ENCODE measurements around the gene PHYHIPL.

Gene PHYHIPL

GRCh38 chr10:59283456-59284091, 107.1 kb downstream of the PHYHIPL start:
- no peaks in the 10 kb centered on the region for H3K36me3 Mint-ChIP-seq
- DNase-seq = no peak
- no peak for ATAC-seq (replicated peaks)
- H3K27ac Mint-ChIP-seq = no peak overlapping the region
- no peaks in the 10 kb centered on the region for H3K4me1 Mint-ChIP-seq
- no peak overlapping the region for H3K4me3 Mint-ChIP-seq
- peaks cover 0 to 1% of the 10 kb centered on the region in 2 donors for H3K9me3 Mint-ChIP-seq
- H3K27me3 Mint-ChIP-seq = no peaks in the 10 kb centered on the region

- DNase-seq = no peak
- H3K4me3 Mint-ChIP-seq = no peak overlapping the region
These were observed 107.9 kb downstream of the PHYHIPL start for GRCh38 chr10:59284118-59284975.

GRCh38 chr10:59285073-59285472, 108.6 kb downstream of the PHYHIPL start:
- H3K4me3 Mint-ChIP-seq = no peak overlapping the region
- no peak overlapping the region for H3K27ac Mint-ChIP-seq
- no peaks in the 10 kb centered on the region for H3K27me3 Mint-ChIP-seq
- H3K9me3 Mint-ChIP-seq = peaks cover 0 to 1% of the 10 kb centered on the region in 2 donors
- ATAC-seq (replicated peaks) = no peak
- no peak for DNase-seq
- no peaks in the 10 kb centered on the region for H3K4me1 Mint-ChIP-seq
- H3K36me3 Mint-ChIP-seq = no peaks in the 10 kb centered on the region

More at GRCh38 chr10:59284118-59284975, 107.9 kb downstream of the PHYHIPL start:
- Mint-ChIP-seq H3K27me3 (no peaks in the 10 kb centered on the region), H3K36me3 (no peaks in the 10 kb centered on the region), H3K9me3 (peaks cover 0 to 1% of the 10 kb centered on the region in 2 donors), H3K4me1 (no peaks in the 10 kb centered on the region), H3K27ac (no peak overlapping the region)
- peak in 1 of 2 donors; percentile 17 for ATAC-seq (replicated peaks)

GRCh38 chr10:59285848-59286247, 109.4 kb downstream of the PHYHIPL start:
- no peaks in the 10 kb centered on the region for H3K27me3 Mint-ChIP-seq

GRCh38 chr10:59287587-59288255, 111.3 kb downstream of the PHYHIPL start:
- no peaks in the 10 kb centered on the region for H3K4me1 Mint-ChIP-seq

More at GRCh38 chr10:59285848-59286247, 109.4 kb downstream of the PHYHIPL start:
- Mint-ChIP-seq H3K4me1 (no peaks in the 10 kb centered on the region), H3K4me3 (no peak overlapping the region), H3K27ac (no peak overlapping the region), H3K36me3 (no peaks in the 10 kb centered on the region), H3K9me3 (no peaks in the 10 kb centered on the region)
- ATAC-seq (replicated peaks) (no peak), DNase-seq (no peak)

GRCh38 chr10:59289853-59290252, 113.4 kb downstream of the PHYHIPL start:
- Mint-ChIP-seq H3K36me3 (no peaks in the 10 kb centered on the region), H3K4me3 (no peak overlapping the region), H3K9me3 (no peaks in the 10 kb centered on the region), H3K27ac (no peak overlapping the region), H3K4me1 (no peaks in the 10 kb centered on the region), H3K27me3 (no peaks in the 10 kb centered on the region)
- DNase-seq = no peak
- ATAC-seq (replicated peaks) = no peak

More at GRCh38 chr10:59287587-59288255, 111.3 kb downstream of the PHYHIPL start:
- H3K4me3 Mint-ChIP-seq = no peak overlapping the region
- no peak overlapping the region for H3K27ac Mint-ChIP-seq
- no peaks in the 10 kb centered on the region for H3K36me3 Mint-ChIP-seq
- H3K9me3 Mint-ChIP-seq = no peaks in the 10 kb centered on the region
- H3K27me3 Mint-ChIP-seq = no peaks in the 10 kb centered on the region
- DNase-seq (no peak), ATAC-seq (replicated peaks) (no peak)

GRCh38 chr10:59290448-59290847, 114.0 kb downstream of the PHYHIPL start:
- Mint-ChIP-seq H3K9me3 (no peaks in the 10 kb centered on the region), H3K27ac (no peak overlapping the region)

More at GRCh38 chr10:59290448-59290847, 114.0 kb downstream of the PHYHIPL start:
- H3K36me3 Mint-ChIP-seq = no peaks in the 10 kb centered on the region
- H3K4me1 Mint-ChIP-seq = no peaks in the 10 kb centered on the region
- H3K4me3 Mint-ChIP-seq = no peak overlapping the region
- ATAC-seq (replicated peaks) = no peak
- DNase-seq = no peak
- H3K27me3 Mint-ChIP-seq = no peaks in the 10 kb centered on the region
